SK-N-DZ (cell line): ENCODE measurements around the gene NUDT6.
"Not testable (repeated sequence)": the region's sequence is repeated elsewhere in the genome, so short reads cannot be mapped to it uniquely, and the experiment has no call there.

Experiments
- DNase-seq: peaks from one replicate; pipeline ENCODE4 v3.0.0-alpha.2; 2015; ENCODE audit warnings: low spot score

Gene NUDT6

DNA sequence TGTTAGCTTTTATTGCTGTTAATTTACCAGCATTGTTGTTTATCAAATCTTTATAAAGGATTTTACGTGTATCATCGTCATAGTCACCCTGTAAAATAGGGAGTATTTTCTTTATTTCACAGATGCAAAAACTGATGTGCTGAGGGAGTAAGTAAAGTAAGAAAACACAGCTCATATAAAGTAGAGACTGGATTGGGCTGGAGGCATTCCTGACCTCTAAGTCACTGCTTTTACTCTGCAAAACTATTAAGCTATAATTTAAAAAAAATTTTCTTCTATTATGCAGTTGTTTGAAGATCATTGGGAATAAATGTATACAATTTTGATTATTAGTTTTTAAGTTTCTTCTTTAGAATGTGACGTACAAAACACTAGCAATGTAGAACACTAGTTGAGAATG is 45.9 kb downstream of the NUDT6 start:
- DNase-seq, result no peak

DNA sequence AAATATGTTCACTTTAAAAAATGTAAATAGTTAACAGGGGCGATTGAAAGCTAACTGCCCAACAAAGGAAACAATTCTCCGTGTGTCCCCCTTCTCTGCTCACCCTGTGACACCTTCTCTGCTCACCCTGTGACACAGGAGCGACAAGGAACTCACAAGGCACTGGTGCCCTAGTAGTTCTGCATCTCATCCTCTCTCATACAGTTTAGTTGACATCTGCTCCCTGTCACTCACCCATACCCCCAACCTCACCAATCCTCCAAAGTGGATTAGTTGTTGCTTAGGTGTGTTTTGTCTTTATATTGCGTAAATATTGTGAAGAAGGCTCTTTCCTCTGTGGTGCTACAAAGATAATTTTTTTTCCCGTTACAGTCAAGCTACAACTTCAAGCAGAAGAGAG is 46.4 kb downstream of the NUDT6 start:
- DNase-seq, result no peak

- no peak for DNase-seq
These were observed 48.4 kb downstream of the NUDT6 start for GRCh38 chr4:122873821-122874593.

- no peak for DNase-seq
These were observed 49.3 kb downstream of the NUDT6 start for GRCh38 chr4:122873146-122873545.

DNA sequence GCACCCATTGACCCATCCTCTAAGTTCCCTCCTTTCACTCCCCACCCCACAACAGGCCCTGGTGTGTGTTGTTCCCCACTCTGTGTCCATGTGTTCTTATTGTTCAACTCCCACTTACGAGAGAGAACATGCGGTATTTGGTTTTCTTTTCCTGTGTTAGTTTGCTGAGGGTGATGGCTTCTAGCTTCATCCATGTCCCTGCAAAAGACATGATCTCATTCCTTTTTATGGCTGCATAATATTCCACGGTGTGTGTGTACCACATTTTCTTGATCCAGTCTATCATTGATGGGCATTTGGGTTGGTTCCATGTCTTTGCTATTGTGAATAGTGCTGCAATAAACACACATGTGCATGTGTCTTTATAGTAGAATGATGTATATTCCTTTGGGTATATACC is 54.2 kb downstream of the NUDT6 start:
- DNase-seq, result not testable (repeated sequence)

DNA sequence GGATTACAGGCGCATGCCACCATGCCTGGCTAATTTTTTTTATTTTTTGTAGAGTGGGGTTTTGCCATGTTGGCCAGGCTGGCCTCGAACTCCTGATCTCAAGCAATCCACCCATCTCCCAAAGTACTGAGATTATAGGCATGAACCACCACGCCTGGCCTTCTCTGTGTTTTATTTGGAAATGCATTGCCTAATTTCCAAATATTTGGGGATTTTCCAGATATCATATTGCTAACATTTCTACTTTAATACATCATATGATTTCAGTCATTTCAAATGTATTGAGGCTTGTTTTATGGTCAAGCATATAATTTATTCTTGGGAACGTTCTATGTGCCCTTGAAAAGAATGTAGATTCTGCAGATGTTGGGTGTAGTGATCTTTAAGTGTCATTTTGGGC is 57.0 kb downstream of the NUDT6 start:
- no peak for DNase-seq

DNA sequence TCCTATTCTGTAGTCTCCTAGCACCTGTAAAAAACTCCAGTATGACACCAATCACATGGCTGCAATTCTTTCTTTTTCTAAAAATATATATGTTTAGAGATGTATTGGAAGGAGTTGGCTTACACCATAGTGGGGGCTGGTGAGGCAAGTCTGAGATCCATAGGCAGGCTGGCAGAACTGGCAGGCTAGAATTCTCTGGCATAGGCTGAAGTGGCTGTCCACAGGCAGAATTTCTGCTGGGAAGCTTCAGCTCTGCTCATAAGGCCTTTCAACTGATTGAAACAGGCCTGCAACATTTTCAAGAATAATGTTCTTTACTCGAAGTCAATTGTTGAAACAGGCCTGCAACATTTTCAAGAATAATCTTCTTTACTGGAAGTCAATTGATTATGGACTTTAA is 58.8 kb downstream of the NUDT6 start:
- peak; percentile 8 for DNase-seq

DNA sequence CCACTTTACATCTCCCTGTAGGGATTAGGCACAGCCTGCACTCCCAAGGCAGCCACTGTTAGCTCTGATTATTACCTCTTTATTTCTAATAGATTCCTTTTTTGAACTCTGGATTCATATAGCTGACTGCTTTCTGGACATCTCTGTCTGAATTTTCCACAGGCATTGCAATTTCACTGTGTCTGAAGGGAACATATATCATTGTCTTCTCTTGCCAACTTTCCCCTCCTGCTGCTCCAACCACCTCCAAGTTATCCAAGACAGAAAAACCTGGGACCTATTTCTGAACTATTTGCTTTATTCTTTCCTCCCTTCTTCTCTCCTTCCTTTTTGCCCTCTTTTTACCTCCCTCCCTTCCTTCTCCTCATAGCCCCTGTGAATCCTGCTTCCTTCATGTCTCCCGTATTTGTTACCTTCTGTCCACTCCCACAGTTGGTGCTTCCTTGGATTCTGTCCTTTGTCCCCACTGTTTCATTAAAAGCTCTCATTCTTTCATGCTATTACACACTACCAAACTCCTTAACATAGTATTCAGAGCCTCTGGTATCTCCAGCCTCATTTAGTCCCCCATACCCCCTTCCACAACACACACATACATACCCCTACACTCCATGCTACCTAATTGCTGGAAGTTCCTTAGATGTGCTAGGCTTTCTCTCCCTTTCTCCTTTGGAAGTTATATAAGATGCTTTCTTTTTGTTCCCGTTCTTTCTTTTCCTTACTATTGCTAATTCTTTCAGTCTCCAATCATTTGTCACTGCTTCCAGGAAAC is 61.0 kb downstream of the NUDT6 start:
- no peak for DNase-seq

DNA sequence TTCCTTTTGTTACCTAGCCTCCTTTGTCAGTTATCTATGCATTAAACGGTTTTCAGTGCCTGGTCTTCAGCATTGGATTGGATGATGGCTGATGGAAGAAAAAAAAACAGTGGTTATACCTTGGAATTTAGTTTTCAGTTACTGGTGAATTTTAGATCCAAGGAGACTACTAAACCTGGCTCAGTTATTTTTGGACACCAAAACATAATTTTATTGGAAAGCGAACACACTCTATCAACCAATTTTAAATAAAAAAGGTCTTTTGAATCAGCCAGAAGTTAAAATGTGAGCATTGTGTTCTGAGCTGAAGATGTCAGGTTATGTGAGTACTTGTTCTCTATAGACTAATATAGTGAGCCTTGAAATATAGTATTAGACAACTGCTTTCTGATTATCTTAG is 63.7 kb downstream of the NUDT6 start:
- no peak for DNase-seq

- no peak for DNase-seq
These were observed 65.2 kb downstream of the NUDT6 start for GRCh38 chr4:122857160-122857559.

- no peak for DNase-seq
These were observed 67.0 kb downstream of the NUDT6 start for GRCh38 chr4:122855353-122855890.

GRCh38 chr4:122854447-122855352 is 67.7 kb downstream of the NUDT6 start:
- no peak for DNase-seq

DNA sequence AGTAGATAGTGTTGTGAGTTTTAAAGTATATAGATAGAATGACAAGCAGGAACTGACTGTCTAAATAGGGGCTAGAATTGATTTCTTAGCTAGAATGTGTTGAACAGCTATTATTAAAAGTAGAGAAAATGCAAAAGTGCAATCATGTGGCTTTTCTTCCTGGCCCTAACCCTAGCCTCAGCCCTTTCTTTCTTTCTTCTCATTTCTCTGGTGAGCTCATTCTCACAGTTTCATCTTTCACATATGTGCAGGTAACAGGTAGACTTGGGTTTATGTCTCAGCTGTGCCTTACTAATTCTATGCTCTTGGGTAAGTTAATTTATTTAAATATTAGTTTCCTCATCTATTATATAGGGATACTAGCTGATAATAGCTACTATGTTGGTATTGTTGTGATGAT is 70.8 kb downstream of the NUDT6 start:
- no peak for DNase-seq

DNA sequence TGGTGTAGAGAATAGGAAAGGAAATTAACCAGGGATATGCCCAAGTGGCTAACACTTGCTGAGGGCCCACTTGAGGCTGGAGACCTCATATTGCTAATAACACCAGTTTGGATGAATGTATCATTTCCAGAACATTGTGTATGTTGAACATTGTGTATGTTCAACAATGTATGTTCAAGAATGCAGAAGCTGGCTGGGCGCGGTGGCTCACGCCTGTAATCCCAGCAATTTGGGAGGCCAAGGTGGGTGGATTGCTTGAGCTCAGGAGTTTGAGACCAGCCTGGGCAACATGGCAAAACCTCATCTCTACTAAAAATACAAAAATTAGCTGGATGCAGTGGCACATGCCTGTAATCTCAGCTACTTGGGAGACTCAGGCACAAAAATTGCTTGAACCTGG is 72.6 kb downstream of the NUDT6 start:
- not testable (repeated sequence) for DNase-seq

GRCh38 chr4:122847931-122848330 is 74.5 kb downstream of the NUDT6 start:
- no peak for DNase-seq

DNA sequence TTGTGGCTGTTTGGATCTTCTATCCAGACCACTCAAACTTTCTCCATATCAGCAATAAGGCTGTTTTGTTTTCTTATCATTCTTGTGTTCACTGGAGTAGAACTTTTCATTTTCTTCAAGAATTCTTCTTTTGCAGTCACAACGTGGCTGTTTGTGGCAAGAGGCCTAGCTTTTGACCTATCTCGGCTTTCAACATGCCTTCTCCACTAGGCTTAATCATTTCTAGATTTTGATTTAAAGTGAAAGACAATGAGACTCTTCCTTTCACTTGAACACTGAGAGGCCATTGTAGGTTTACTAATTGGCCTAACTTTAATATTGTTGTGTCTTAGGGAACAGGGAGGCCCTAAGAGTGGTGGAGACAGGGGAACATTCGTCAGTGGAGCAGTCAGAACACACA is 76.6 kb downstream of the NUDT6 start:
- no peak for DNase-seq

- no peak for DNase-seq
These were observed 77.3 kb downstream of the NUDT6 start for GRCh38 chr4:122845066-122845465.

GRCh38 chr4:122844391-122844790 is 78.0 kb downstream of the NUDT6 start:
- DNase-seq, result not testable (repeated sequence)

- no peak for DNase-seq
These were observed 79.3 kb downstream of the NUDT6 start for GRCh38 chr4:122842984-122843531.
